Esophagus squamous epithelium (tissue), 5 donors: Measurements from ENCODE around the gene VAPA. TPM values are rescaled to one million over a fixed set of nuclear protein-coding genes. Genes with fewer than 3 reads are reported as not detected.
"Not testable (repeated sequence)": the region's sequence is repeated elsewhere in the genome, so short reads cannot be mapped to it uniquely, and the experiment has no call there.

Experiments used
- DNase-seq: peaks from one replicate; lab custom pipeline; 2025; lab: John Stamatoyannopoulos, UW
- H3K27ac ChIP-seq, 4 donors: fragments of 200-600 bp; sonication (generic); one replicate each; pipeline ENCODE4 v1.5.1; 2016 to 2019; ENCODE audit warnings: mild to moderate bottlenecking in 1 of 4
- H3K27me3 ChIP-seq, 4 donors: fragments of 200-600 bp; sonication (generic); 1 replicate in 3 of 4; 2 replicates in 1 of 4; pipeline versions ENCODE4 v1.5.1 to v1.6.0; 2017 to 2021; ENCODE audit warnings: antibody characterized with exemption in 1 of 4
- H3K36me3 ChIP-seq, 3 donors: fragments of 200-600 bp; sonication (generic); one replicate each; pipeline ENCODE4 v1.5.1; 2016 to 2019
- H3K4me1 ChIP-seq, 3 donors: fragments of 200-600 bp; sonication (generic); one replicate each; pipeline ENCODE4 v1.5.1; 2017 to 2019
- H3K4me3 ChIP-seq, 4 donors: fragments of 200-600 bp; sonication (generic); 1 replicate in 3 of 4; 2 replicates in 1 of 4; pipeline ENCODE4 v1.5.1; 2016 to 2019; ENCODE audit warnings: mild to moderate bottlenecking in 2 of 4, moderate library complexity in 1 of 4
- H3K9me3 ChIP-seq, 3 donors: fragments of 200-600 bp; sonication (generic); one replicate each; pipeline ENCODE4 v1.5.1; 2016 to 2019
- CTCF ChIP-seq, 6 experiments: fragments of 450-650 bp in 4 of 6; fragments of 200-600 bp in 2 of 6; sonication (generic) in 2 of 6; IDR thresholded peaks; one replicate each; pipeline ENCODE4 v1.5.1; 2016 to 2019; ENCODE audit warnings: antibody characterized with exemption in 6 of 6, mild to moderate bottlenecking in 4 of 6, moderate library complexity in 4 of 6
- POLR2A ChIP-seq, 4 donors: fragments of 450-650 bp; IDR thresholded peaks; one replicate each; pipeline ENCODE4 v1.6.1; 2017; ENCODE audit warnings: antibody characterized with exemption in 4 of 4, mild to moderate bottlenecking in 4 of 4, moderate library complexity in 3 of 4
- WGBS, 2 donors: methylation state at CpG; one replicate each; pipeline ENCODE4 v1.1.5; 2018; 5-methylcytosine and 5-hydroxymethylcytosine counted together
- intact Hi-C: fragments of 100-400 bp; cut with DNase I; formaldehyde crosslinking; loops from one replicate; pipeline ENCODE4 v1.15.0; 2022
- total RNA-seq, 4 donors: library from RNA; depleted of rRNA; stranded (reverse); fragments of >200 nt; gene quantifications; one replicate each; pipeline ENCODE4 v1.1.0, GENCODE V29; 2016
- donor health status: DM: yes; HTN: yes; CAD: no.

VAPA gene
- total RNA-seq, 4 donors from 2014 or later, result 252 to 287 (median 268) TPM

DNA sequence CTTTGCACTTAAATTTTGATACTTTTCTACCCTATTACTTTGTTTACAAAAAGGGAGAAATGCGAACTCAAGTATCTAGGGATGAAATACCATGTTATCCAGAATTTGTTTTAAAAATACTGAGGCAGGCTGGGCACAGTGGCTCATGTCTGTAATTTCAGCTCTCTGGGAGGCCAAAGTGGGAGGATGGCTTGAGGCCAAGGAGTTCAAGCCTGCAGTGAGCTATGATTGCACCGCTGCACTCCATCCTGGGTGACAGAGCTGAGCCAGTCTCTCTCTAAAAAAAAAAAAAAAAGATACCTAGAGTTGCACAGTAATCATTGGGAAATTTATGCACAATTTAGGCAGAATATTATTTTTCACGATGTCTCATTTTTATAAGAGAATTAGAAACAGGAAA is 12.4 kb upstream of the VAPA start:
- TF ChIP-seq CTCF (IDR thresholded peaks at IDR 0.05) (no peak), POLR2A (IDR thresholded peaks at IDR 0.05) (no peak)
- intact Hi-C loops, result no loop called here
- H3K9me3 ChIP-seq, result no peaks in the 10 kb centered on the region
- H3K4me1 ChIP-seq, result no peaks in the 10 kb centered on the region
- no peaks in the 10 kb centered on the region for H3K27me3 ChIP-seq
- no peak for DNase-seq
- H3K27ac ChIP-seq, result no peak overlapping the region
- WGBS, 2 donors, result 81 to 87% methylated on average over 3 of the region's 3 CpGs
- H3K36me3 ChIP-seq, result no peaks in the 10 kb centered on the region
- no peak overlapping the region for H3K4me3 ChIP-seq

- 66 to 80% methylated on average over 10 to 14 of the region's 14 CpGs for WGBS, 2 donors
- H3K4me1 ChIP-seq, H3K36me3 ChIP-seq, DNase-seq, H3K27ac ChIP-seq, H3K27me3 ChIP-seq, intact Hi-C loops, H3K9me3 ChIP-seq, H3K4me3 ChIP-seq: not testable (repeated sequence)
Measured at GRCh38 chr18:9902264-9902663, 11.6 kb upstream of the VAPA start.

- DNase-seq, result no peak
- Histone ChIP-seq H3K4me3 (no peak overlapping the region), H3K9me3 (no peaks in the 10 kb centered on the region), H3K27me3 (no peaks in the 10 kb centered on the region), H3K27ac (no peak overlapping the region), H3K36me3 (no peaks in the 10 kb centered on the region), H3K4me1 (no peaks in the 10 kb centered on the region)
- no peak for TF ChIP-seq POLR2A (IDR thresholded peaks at IDR 0.05)
- no peak for TF ChIP-seq CTCF (IDR thresholded peaks at IDR 0.05)
- WGBS, 2 donors, result 77 to 92% methylated on average over 10 of the region's 10 CpGs
- intact Hi-C loops, result no loop called here
Measured at GRCh38 chr18:9902832-9903231, 11.0 kb upstream of the VAPA start.

GRCh38 chr18:9905401-9905922 is 8.4 kb upstream of the VAPA start:
- no peak for TF ChIP-seq CTCF (IDR thresholded peaks at IDR 0.05)
- TF ChIP-seq POLR2A (IDR thresholded peaks at IDR 0.05), result no peak
- H3K9me3 ChIP-seq, result no peaks in the 10 kb centered on the region
- no peaks in the 10 kb centered on the region for H3K27me3 ChIP-seq
- H3K4me3 ChIP-seq, result no peak overlapping the region
- H3K4me1 ChIP-seq, result no peaks in the 10 kb centered on the region
- no peak for DNase-seq
- no peak overlapping the region for H3K27ac ChIP-seq
- intact Hi-C loops, result no loop called here
- H3K36me3 ChIP-seq, result no peaks in the 10 kb centered on the region
- 36 to 46% methylated on average over 5 of the region's 5 CpGs for WGBS, 2 donors

DNA sequence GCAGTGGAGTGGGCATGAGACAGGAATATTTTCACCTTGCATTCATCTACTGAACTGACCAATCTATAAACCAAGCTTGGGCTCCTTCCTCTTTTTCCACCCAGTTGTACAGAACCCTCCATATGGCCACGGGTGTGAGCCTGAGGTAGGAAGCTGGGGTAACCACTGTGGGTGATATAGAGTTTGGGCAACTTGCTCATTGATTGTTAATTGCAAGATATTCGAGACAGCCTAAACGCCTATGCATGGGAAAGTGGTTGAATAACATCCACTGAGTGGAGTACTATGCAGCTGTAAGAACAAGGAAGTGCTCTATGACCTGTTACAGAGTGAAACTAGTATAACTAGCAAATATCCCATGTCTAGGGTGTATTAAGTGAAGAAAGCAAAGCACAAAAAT is 7.3 kb upstream of the VAPA start:
- H3K4me1 ChIP-seq, result no peaks in the 10 kb centered on the region
- H3K36me3 ChIP-seq, result no peaks in the 10 kb centered on the region
- no peak overlapping the region for H3K27ac ChIP-seq
- no peak overlapping the region for H3K4me3 ChIP-seq
- 71 to 86% methylated on average over 3 of the region's 3 CpGs for WGBS, 2 donors
- H3K27me3 ChIP-seq, result no peaks in the 10 kb centered on the region
- DNase-seq, result no peak
- H3K9me3 ChIP-seq, result no peaks in the 10 kb centered on the region
- no peak for TF ChIP-seq POLR2A (IDR thresholded peaks at IDR 0.05)
- no peak for TF ChIP-seq CTCF (IDR thresholded peaks at IDR 0.05)
- intact Hi-C loops, result no loop called here

- WGBS, 2 donors, result 84 to 90% methylated on average over 4 of the region's 4 CpGs
- H3K27ac ChIP-seq, result no peak overlapping the region
- no peak for DNase-seq
- H3K4me3 ChIP-seq, result no peak overlapping the region
- no peaks in the 10 kb centered on the region for H3K27me3 ChIP-seq
- no peaks in the 10 kb centered on the region for H3K36me3 ChIP-seq
- peaks cover 0 to 3% (median 2%) of the 10 kb centered on the region in 3 donors for H3K4me1 ChIP-seq
- no peaks in the 10 kb centered on the region for H3K9me3 ChIP-seq
- intact Hi-C loops, result no loop called here
- TF ChIP-seq POLR2A (IDR thresholded peaks at IDR 0.05), result no peak
- TF ChIP-seq CTCF (IDR thresholded peaks at IDR 0.05), result no peak
Measured at GRCh38 chr18:9907867-9908266, 5.9 kb upstream of the VAPA start.
